Caco-2 (cell line): Measurements from ENCODE around the gene SBNO1. TPM values are rescaled to one million over a fixed set of nuclear protein-coding genes. Genes with fewer than 3 reads are reported as not detected.

Source experiments
- BruUV-seq: library from RNA; stranded (reverse); fragments of 400-500 nt; replicated peaks from 2 replicates; lab custom pipeline; 2021; lab: Mats Ljungman, UMichigan
- CTCF ChIA-PET: fragments of 300-600 bp; sonication (Branson Sonifier 250); formaldehyde crosslinking; loops from one replicate; lab custom pipeline; 2022; ENCODE audit warnings: antibody characterized with exemption; lab: Charles Lee
- POLR2A ChIA-PET: fragments of 300-600 bp; sonication (Branson Sonifier 250); formaldehyde crosslinking; loops from one replicate; lab custom pipeline; 2022; ENCODE audit warnings: antibody characterized with exemption; lab: Charles Lee
- DNase-seq, 2 experiments: peaks; one replicate each; pipeline versions ENCODE4 v3.0.0 to v3.0.0-alpha.2; 2020 to 2022
- H3K27me3 ChIP-seq: replicated peaks from 2 replicates; pipeline ENCODE4 v1.6.0; 2011; ENCODE audit warnings: low read length; ENCODE audit not compliant: control insufficient read depth, insufficient read depth
- H3K36me3 ChIP-seq: 2 replicates; pipeline ENCODE4 v1.5.1; 2011; ENCODE audit warnings: low read length; ENCODE audit not compliant: control insufficient read depth, insufficient read depth
- H3K4me1 ChIP-seq: fragments of 250-450 bp; sonication (Bioruptor Pico); 2 replicates; pipeline ENCODE4 v1.5.1; 2020; ENCODE audit warnings: mild to moderate bottlenecking
- H3K4me3 ChIP-seq: 2 replicates; pipeline ENCODE4 v1.5.1; 2011; ENCODE audit warnings: low read depth, mild to moderate bottlenecking, control low read depth, low read length
- H3K9me3 ChIP-seq: fragments of 250-450 bp; sonication (Bioruptor Pico); 2 replicates; pipeline ENCODE4 v1.5.1; 2020; ENCODE audit warnings: mild to moderate bottlenecking, moderate library complexity
- H3K27ac Mint-ChIP-seq: one replicate; pipeline ENCODE4 v1.8.0; 2022; ENCODE audit warnings: mixed read lengths; ENCODE audit not compliant: unreplicated experiment
- H3K27me3 Mint-ChIP-seq: one replicate; pipeline ENCODE4 v1.8.0; 2022; ENCODE audit warnings: mixed read lengths; ENCODE audit not compliant: insufficient read depth, unreplicated experiment
- H3K36me3 Mint-ChIP-seq: one replicate; pipeline ENCODE4 v1.8.0; 2022; ENCODE audit warnings: mild to moderate bottlenecking, mixed read lengths; ENCODE audit not compliant: insufficient read depth, unreplicated experiment
- H3K4me1 Mint-ChIP-seq: one replicate; pipeline ENCODE4 v1.8.0; 2022; ENCODE audit warnings: low read depth, mixed read lengths; ENCODE audit not compliant: unreplicated experiment
- H3K4me3 Mint-ChIP-seq: one replicate; pipeline ENCODE4 v1.8.0; 2022; ENCODE audit warnings: mild to moderate bottlenecking, moderate library complexity, mixed read lengths; ENCODE audit not compliant: unreplicated experiment
- H3K9me3 Mint-ChIP-seq: one replicate; pipeline ENCODE4 v1.8.0; 2022; ENCODE audit warnings: mixed read lengths; ENCODE audit not compliant: unreplicated experiment
- CTCF ChIP-seq, 2 experiments: fragments of 200-600 bp in 1 of 2; IDR thresholded peaks; 1 replicate in 1 of 2; 2 replicates in 1 of 2; pipeline versions ENCODE4 v1.5.1 to v1.8.0; 2011 to 2022; ENCODE audit warnings: antibody characterized with exemption in 1 of 2, control low read depth in 1 of 2, inconsistent platforms in 1 of 2, low read depth in 1 of 2, low read length in 1 of 2, mild to moderate bottlenecking in 1 of 2, moderate library complexity in 1 of 2; ENCODE audit not compliant: insufficient read depth in 1 of 2, severe bottlenecking in 1 of 2, unreplicated experiment in 1 of 2
- intact Hi-C: fragments of 100-400 bp; cut with micrococcal nuclease; formaldehyde crosslinking; loops from one replicate; pipeline ENCODE4 v1.10.0; 2022; ENCODE audit not compliant: unreplicated experiment
- total RNA-seq: library from RNA; stranded (reverse); gene quantifications from 2 replicates; pipeline ENCODE4 v1.2.3, GENCODE V29; 2022

SBNO1 gene
- total RNA-seq, 1 experiment from 2014 or later = 53.8 TPM

DNA sequence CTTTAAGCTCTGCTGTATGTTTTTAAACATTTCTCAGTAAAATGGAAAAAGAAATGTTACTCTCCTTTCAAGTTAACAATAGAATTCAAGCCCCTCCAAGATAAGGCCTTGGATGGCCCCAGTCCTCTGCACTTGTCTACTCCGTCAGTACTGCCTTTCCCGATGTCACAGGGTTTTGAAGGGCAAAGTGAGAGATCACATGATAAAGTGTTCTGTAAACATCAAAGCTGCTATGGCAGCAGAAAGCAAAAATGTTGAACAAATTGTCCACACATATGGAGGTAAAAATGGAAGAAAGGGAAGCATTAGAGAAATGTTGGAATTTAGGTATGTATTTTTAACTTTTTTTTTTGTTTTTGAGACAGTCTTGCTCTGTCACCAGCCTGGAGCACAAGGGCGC is 59.5 kb downstream of the SBNO1 start:
- ChIA-PET POLR2A (no interaction called here), CTCF (no interaction called here)
- intact Hi-C loops = no loop called here
- no peak overlapping the region for H3K27ac Mint-ChIP-seq
- no peak for TF ChIP-seq CTCF (IDR thresholded peaks at IDR 0.05; ENCODE audit: insufficient read depth in 1 of 2, low read depth in 1 of 2, low read length in 1 of 2, severe bottlenecking in 1 of 2, unreplicated experiment in 1 of 2)
- no TSS peak for BruUV-seq
- no peaks in the 10 kb centered on the region for H3K4me1 ChIP-seq
- H3K9me3 ChIP-seq = no peaks in the 10 kb centered on the region
- no peaks in the 10 kb centered on the region for H3K4me1 Mint-ChIP-seq
- no peaks in the 10 kb centered on the region for H3K27me3 Mint-ChIP-seq
- no peaks in the 10 kb centered on the region for H3K27me3 ChIP-seq
- no peak for DNase-seq
- peaks cover 2% of the 10 kb centered on the region for H3K36me3 ChIP-seq
- H3K36me3 Mint-ChIP-seq = peaks cover 93% of the 10 kb centered on the region
- no peak overlapping the region for H3K4me3 ChIP-seq
- no peak overlapping the region for H3K4me3 Mint-ChIP-seq
- H3K9me3 Mint-ChIP-seq = no peaks in the 10 kb centered on the region

- TF ChIP-seq CTCF (IDR thresholded peaks at IDR 0.05; ENCODE audit: insufficient read depth in 1 of 2, low read depth in 1 of 2, low read length in 1 of 2, severe bottlenecking in 1 of 2, unreplicated experiment in 1 of 2) = no peak
- H3K36me3 Mint-ChIP-seq = peaks cover 62% of the 10 kb centered on the region
- H3K9me3 ChIP-seq = no peaks in the 10 kb centered on the region
- H3K4me3 Mint-ChIP-seq = peak overlapping the region; percentile 22
- ChIA-PET POLR2A (no interaction called here), CTCF (interaction anchor here (0.5 kb wide), 1 partner anchor 240 kb away, joined by 5 read pairs; no protein-coding TSS in a partner anchor)
- peaks cover 11% of the 10 kb centered on the region for H3K4me1 Mint-ChIP-seq
- BruUV-seq = no TSS peak
- no peaks in the 10 kb centered on the region for H3K9me3 Mint-ChIP-seq
- peaks cover 3% of the 10 kb centered on the region; the same call in 1 of the 2 replicates for H3K36me3 ChIP-seq
- peak in 1 of 2 experiments; percentile 18 for DNase-seq
- H3K27ac Mint-ChIP-seq = peak overlapping the region; percentile 72
- no peak overlapping the region for H3K4me3 ChIP-seq
- intact Hi-C loops = no loop called here
- no peaks in the 10 kb centered on the region for H3K27me3 Mint-ChIP-seq
- H3K4me1 ChIP-seq = peaks cover 6% of the 10 kb centered on the region
- H3K27me3 ChIP-seq = no peaks in the 10 kb centered on the region
These were observed 71.4 kb downstream of the SBNO1 start for GRCh38 chr12:123293178-123293760.

DNA sequence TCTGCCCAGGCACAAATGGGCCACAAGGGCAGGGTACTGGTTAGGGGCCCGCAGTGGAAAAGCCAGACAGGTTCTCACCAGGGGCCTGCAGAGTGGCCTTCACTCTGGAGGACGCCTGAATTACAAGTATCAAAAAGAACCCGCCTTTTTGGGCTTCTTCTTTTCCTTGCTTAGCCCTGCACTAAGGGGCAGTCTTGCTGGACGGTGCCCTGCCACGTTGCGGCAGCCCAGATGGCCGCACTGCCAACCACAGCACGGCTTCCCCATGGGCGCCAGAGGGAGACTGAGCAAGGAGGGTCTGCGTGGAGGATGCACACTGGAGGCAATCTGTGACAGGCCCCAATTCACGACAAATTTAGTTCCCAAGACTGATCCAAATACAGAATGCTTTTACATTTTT is 74.7 kb downstream of the SBNO1 start:
- Histone ChIP-seq H3K4me3 (no peak overlapping the region), H3K27me3 (no peaks in the 10 kb centered on the region), H3K9me3 (no peaks in the 10 kb centered on the region), H3K36me3 (no peaks in the 10 kb centered on the region; the same call in 1 of the 2 replicates), H3K4me1 (peaks cover 6% of the 10 kb centered on the region)
- DNase-seq = no peak
- intact Hi-C loops = no loop called here
- ChIA-PET CTCF (no interaction called here), POLR2A (no interaction called here)
- H3K9me3 Mint-ChIP-seq = no peaks in the 10 kb centered on the region
- H3K36me3 Mint-ChIP-seq = peaks cover 60% of the 10 kb centered on the region
- no TSS peak for BruUV-seq
- no peak overlapping the region for H3K27ac Mint-ChIP-seq
- H3K4me1 Mint-ChIP-seq = peaks cover 11% of the 10 kb centered on the region
- no peak overlapping the region for H3K4me3 Mint-ChIP-seq
- no peak for TF ChIP-seq CTCF (IDR thresholded peaks at IDR 0.05; ENCODE audit: insufficient read depth in 1 of 2, low read depth in 1 of 2, low read length in 1 of 2, severe bottlenecking in 1 of 2, unreplicated experiment in 1 of 2)
- no peaks in the 10 kb centered on the region for H3K27me3 Mint-ChIP-seq
